HTR-8/SVneo (cell line): ENCODE results near the gene MAP3K20.
"Not testable (repeated sequence)": the region's sequence is repeated elsewhere in the genome, so short reads cannot be mapped to it uniquely, and the experiment has no call there.

Experiments
- DNase-seq: peaks from one replicate; pipeline ENCODE4 v3.0.0; 2011; ENCODE audit warnings: low spot score, mixed read lengths; ENCODE audit not compliant: insufficient read length
- FAIRE-seq: peaks from 2 replicates; lab custom pipeline; 2011; peaks lifted over from hg19 to GRCh38; lab: Jason Lieb, UNC

Gene MAP3K20

DNA sequence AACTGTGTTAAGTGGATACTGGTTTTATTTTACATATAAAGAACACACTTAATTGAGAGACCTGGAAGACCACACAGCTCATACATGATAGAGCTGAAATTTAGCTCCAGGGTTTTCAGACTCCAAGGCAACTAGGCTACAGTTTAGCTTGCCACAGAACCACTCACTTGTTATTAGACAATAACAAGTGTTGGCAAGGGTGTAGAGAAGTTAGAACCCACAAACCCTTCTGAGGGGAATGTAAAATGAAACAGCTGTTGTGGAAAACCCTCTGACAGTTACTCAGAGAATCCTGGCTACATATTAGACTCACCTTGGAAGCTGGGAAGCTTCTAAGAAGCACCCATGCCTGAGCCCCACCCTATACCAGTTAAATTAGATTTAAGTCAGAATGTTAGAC is 75.3 kb downstream of the MAP3K20 start:
- FAIRE-seq (no peak), DNase-seq (no peak)

DNA sequence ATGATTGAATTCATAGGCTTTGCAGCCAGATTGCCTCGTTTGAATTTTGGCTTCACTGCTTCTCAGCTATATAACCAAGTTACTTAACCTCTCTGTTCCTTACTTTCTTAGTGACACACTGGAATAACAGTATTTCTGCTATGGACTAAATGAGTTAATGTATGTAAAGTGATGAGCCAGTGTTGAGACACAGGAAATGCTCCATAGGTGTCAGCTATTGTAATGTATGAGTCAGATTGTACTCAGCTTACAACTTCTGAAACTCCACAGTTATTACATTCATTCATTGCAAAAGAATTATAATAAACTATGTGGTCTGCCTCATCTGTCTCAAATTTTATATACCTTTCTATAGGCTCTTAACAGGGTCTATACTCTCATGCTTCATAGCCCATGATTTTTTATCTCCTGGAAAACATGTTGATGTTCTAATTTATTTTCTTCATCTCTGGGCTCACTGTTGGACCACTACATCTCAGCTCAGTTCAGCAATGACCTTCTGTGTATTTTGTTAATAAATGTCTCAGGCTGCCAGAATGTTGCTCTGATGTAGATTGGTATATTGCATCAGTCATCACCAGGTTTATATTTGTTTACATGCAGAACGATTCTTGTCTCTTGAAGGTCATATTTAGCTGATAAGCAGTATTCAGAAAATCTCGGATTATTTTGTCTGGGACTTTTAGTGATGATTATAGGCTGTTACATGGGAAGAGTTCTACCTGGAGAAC is 76.2 kb downstream of the MAP3K20 start:
- FAIRE-seq (peak; percentile 63), DNase-seq (peak; percentile 34)

DNA sequence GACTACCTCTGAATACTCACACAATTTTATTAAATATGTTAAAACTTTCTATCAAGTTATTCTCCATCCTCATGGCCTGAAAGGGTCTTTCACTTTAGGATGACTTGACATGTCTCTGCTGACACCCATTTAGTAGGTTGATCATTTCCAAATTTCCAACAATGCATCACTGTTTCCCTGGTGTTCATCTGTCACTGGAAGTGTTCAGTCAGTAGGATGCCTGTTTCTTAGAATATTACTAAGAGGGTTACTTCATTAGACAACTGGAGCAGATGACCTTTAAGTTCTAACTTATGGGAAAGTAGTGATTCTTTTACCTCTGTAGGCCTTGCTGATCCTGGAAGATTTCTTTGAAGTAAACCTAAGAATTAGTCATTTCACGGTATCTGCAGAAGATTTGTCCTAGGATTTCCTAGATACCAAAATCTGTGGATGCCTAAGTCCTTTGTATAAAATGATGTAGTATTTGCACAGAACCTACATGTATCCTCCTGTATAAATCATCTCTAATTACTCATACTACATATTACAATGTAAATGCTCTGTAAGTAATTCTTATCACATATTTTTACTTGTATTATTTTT is 77.7 kb downstream of the MAP3K20 start:
- no peak for DNase-seq
- FAIRE-seq = no peak

DNA sequence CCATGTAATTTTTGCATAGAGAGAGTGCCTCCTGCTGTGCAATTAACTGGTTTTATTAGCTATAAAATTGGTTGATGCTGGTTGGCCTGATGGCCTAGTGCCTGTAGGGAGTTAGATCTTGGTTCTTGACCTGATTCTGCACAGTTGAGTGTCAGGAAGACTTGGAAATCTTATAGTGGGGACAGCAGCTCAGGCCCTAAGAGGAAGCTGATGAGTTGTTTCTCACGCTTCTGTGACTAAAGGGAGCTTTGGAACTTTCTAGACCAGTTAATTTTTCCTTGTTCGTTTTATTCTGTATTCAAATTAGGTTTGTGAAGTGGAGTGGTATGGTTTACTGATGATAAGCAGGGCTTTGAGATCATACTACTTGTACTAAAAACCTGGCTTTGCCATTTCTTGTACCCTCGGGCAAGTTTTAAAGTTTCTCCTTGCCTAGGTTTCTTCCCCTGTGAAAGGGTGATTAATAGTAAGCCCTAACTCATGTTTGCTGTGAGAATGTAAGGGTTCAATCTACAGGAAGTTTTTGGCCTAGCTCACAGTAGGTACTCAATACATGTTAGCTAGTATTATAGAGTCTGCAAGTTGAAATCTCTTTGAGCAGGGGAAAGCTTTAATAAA is 82.1 kb downstream of the MAP3K20 start:
- DNase-seq (no peak), FAIRE-seq (no peak)

DNA sequence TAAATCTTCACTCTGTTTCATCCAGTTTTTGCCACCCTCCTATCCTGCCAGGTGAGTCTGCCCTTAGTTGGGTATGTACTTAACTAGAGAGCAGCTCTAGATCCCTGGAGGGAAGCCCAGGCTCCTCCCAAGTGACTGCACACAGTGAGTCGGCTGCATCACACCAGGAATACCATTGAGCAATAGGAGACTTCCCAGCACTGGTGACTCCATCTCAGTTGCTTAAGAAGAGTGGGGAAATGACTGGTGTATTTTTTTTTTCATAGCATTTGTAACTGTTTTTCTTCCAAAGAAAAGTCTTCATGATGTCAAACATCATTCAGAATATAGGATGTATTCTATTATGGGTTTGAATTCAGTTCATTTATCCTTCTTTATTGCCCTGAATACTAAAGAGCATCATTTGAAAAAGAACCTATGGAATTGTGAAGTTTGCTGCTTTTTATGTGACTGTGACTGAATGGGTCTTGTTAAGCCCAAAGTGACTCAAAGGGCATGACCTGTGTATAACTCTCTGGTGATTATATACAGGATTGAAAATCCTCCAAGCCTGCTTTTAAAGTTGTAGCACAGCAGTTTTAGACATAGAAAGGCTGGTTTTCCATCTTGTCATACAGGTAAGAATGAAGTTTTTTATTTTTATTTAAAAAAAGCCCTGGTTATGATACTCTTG is 84.3 kb downstream of the MAP3K20 start:
- DNase-seq (peak; percentile 77), FAIRE-seq (no peak)

DNA sequence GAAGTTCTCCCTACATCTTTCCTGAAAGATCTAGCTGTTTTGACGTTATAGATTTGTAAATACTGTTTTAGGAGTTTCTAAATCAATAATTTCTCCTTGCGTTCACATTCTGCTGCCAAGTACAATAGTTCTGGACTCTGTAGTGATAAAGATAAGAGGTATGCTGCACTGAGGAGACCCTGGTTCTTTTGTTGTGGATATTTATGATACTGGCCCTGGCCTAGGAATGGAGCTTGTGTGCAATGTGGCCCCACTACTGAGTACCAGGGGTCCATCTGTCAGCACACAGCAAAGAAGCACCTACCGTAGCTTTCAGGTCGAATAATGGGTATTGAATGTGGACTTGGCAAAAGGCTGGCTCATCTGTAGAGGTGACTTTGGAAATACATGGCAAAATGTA is 85.0 kb downstream of the MAP3K20 start:
- FAIRE-seq = no peak

DNA sequence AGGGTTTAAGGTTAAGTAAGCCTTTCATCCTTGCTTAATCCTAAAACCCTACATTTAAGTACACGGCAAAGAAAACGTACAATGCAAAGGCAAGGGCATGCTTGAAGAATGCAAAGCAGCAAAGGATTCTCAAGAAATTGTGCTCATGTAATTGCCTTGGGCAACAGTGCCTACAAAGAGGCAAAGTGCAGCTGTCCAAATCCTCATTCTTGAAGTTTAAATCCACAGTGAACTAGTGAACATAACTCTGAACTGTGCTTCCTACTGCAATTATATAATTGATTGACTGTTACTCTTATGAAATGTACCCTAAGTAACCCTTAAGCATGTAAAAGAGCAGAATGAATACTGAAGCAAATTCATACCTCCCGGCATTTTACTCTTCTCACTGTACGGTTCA is 85.4 kb downstream of the MAP3K20 start:
- FAIRE-seq (no peak), DNase-seq (no peak)

More for the DNA sequence above, 85.0 kb downstream of the MAP3K20 start:
- no peak for DNase-seq

DNA sequence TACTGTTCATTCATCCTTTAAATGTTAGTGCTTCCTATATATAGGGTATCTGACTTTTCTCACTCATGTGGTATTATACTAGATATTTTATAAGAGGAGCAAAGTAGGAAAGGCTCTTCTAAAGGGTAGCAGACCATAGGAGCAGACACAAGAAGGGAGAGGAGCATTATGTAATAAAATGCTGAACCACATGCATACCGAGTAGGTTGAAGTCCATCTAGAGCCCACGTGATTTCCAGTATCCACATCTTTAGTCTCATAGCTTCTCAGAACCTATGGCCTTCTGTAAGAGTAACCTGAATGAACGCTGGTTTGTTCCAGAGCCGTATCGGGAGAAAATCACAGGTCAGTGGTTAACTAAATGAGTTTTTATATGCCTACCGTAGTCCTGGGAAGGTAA is 85.9 kb downstream of the MAP3K20 start:
- no peak for DNase-seq
- FAIRE-seq = no peak

DNA sequence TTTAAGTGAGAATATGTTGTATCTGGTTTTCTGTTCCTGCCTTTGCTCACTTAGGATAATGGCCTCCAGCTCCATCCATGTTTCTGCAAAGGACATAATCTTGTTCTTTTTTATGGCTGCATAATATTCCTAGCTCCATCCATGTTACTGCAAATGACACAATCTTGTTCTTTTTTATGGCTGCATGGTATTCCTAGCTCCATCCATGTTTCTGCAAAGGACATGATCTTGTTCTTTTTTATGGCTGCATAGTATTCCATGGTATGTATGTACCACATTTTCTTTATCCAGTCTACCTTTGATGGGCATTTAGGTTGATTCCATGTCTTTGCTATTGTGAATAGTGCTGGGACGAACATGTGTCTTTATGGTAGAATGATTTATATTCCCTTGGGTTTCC is 87.7 kb downstream of the MAP3K20 start:
- DNase-seq, FAIRE-seq: not testable (repeated sequence)

DNA sequence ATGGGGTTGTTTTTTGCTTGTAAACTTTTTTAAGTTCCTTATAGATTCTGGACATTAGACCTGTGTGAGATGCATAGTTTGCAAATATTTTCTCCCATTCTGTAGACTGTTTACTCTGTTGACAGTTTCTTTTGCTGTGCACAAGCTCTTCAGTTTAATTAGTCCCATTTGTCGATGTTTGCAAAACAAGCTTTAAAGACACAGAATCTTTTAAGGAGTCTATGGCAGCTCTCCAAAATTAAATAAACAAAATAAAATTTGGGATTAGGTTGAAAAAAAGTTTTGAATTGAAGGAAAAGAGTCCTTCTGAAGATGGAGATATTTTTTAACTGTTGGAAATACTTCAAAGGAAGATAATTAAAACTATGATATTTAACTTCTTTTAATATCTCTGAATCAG is 88.8 kb downstream of the MAP3K20 start:
- FAIRE-seq (no peak), DNase-seq (no peak)

DNA sequence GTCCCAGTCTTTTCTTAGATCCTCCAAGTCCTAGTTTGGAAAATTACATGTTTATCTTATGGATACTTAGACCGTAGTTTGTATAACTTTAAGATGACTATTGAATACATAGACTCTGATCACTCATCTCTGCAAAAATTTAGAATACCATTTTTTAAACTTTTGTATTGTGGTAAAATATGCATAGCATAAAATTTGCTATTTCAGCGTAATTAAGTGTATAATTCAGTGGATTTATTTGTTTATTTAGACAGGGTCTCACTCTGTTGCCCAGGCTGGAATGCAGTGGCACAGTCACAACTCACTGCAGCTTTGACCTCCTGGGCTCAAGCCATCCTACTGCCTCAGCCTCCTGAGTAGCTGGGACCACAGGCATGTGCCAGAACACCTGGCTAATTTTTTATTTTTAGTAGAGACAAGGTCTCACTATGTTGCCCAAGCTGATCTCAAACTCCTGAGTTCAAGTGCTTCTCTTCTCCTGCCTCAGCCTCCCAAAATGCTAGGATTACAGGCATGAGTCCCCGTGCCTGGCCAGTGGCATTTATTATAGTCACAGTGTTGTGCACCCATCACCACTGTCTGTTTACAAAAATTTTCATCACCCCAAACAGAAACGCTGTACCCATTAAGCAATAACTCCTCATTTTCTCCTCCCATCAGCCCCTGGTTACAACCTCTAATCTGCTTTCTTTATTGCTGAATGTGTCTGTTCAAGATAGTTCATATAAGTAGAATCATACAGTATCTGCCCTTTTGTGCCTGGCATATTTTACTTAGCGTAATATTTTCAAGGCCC is 90.0 kb downstream of the MAP3K20 start:
- FAIRE-seq (no peak), DNase-seq (no peak)

DNA sequence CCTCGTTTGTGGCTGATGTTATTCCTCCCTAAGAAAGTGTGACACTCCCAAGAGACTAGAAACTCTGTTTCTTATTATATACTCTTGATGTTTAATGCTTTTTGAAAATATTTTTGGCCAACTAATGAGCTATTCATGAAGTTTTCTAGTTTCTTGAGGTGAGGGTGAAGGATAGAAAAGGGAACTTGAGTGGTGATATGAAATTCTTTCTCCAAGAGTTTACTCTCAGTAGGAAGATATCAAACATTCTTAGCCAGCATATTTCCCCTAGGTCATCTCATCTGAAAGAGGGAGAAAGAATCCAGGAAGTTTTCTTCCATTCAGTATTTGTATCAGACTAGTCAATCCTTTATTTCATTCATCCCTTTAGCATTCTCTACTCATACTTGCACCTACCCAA is 95.7 kb downstream of the MAP3K20 start:
- DNase-seq (no peak), FAIRE-seq (no peak)

DNA sequence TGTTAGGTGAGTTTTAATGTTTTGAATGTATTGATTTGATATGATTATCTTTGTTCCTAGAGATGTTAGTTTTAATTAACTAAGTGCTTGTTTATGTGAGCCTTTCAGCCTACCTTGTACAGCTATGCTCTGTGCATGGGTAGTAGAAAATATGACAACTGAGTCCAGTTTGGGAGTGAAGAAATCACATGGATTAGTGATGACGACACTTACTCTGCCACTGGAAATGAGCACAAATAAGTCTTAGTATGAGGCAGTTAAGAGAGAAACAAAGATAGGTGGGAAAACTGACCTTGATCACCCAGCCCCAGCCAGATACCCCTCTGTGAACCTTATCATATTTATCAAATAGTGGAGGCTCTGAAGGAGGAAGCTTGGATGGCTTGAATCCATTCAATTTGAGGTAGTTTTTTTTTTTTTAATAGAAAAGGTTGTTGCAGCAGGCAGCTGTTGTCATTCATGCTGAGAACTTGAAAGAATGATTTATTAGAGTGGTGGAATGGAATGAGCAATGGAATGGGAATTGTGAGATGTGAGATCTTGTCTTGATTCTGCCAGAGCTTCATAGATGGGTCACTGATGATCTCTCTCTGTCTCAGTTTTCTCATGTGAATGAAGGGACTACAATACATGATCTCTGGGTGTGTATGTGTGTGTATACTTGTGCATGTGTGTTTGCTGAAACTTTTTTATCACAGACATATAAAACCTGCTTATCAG is 96.4 kb downstream of the MAP3K20 start:
- peak; percentile 9 for FAIRE-seq

DNA sequence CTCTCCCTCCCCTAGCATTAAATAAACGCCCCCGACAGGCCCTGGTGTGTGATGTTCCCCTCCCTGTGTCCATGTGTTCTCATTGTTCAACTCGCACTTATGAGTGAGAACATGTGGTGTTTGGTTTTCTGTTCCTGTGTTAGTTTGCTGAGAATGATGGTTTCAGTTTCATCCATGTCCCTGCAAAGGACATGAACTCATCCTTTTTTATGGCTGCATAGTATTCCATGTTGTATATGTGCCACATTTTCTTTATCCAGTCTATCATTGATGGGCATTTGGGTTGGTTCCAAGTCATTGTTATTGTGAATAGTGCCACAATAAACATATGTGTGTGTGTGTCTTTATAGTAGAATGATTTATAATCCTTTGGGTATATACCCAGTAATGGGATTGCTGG is 98.7 kb downstream of the MAP3K20 start:
- FAIRE-seq, DNase-seq: not testable (repeated sequence)

More for the DNA sequence above, 96.4 kb downstream of the MAP3K20 start:
- DNase-seq = peak; percentile 46

DNA sequence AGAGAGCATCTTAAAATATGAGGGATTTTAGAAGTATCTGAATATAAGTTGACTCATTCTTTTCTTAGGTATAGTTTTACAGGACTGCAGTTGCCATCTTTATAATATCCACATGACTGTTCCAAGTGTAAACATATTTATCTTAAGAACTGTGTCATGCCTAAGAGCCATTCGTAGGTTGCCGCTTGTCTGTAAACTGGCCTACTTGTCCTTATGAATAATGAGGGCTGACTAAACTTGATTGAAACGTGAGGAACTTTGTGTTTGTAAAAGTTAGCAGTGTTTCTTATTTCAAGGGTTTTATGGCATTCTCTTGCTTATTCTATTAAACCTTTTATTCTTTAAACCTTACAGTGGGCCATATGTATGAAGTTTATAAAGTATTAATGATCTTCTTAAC is 99.6 kb downstream of the MAP3K20 start:
- no peak for DNase-seq
- FAIRE-seq = no peak

DNA sequence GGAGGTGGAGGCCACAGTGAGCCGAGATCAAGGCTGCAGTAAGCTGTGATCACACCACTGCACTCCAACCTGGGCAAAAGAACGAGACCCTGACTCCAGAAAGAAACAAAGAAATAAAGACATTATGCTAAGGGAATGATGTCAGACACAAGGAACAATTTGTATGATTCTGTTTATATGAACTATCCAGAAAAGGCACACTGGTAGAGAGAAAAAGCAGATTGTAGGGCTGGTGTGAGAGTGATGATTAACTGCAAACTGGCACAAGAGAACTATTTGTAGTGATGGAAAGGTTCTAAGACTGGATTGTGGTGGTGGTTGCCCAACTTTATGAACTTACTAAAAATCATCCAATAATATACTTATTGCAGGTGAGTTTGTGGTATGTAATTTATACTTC is 106.3 kb downstream of the MAP3K20 start:
- FAIRE-seq = no peak

DNA sequence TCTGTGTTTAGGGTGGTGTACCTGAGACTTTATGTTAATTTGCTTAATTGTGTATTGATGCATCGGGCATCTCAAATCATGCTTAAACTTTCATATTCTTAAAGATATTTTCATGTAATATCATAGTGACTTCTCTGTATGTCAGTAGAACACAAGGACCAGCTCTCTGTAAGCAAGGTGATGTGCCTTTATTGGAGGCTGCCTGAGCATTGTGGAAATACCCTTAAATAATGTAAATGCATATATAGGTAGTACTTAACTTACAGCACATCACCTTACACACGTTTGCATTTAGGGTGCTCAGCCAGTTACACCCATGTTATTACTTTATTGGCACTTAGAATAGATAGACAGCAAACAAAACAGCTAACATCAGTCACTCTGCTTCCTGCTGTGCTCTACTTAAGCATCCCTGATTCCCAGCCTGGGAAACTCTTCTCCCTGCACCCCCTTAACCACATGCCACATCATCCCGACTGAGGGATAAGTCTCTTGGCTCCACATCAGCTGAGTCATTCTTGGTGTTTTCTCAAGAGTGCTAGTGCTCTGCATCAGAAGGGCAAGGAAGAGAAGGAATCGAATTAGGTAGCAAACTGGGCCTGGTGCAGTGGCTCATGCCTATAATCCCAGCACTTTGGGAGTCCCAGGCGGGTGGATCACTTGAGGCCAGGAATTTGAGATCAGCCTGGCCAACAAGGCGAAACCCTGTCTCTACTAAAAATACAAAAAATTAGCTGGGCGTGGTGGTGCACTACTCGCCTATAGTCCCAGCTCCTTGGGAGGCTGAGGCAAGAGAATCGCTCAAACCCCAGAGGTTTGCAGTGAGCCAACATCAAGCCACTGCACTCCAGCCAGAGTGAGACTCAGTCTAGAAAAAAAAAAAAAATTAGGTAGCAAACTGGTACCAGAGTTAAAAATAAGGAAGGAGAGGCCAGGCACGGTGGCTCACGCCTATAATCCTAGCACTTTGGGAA is 108.7 kb downstream of the MAP3K20 start:
- DNase-seq (peak; percentile 83), FAIRE-seq (peak; percentile 95)

More for the DNA sequence above, 106.3 kb downstream of the MAP3K20 start:
- no peak for DNase-seq

DNA sequence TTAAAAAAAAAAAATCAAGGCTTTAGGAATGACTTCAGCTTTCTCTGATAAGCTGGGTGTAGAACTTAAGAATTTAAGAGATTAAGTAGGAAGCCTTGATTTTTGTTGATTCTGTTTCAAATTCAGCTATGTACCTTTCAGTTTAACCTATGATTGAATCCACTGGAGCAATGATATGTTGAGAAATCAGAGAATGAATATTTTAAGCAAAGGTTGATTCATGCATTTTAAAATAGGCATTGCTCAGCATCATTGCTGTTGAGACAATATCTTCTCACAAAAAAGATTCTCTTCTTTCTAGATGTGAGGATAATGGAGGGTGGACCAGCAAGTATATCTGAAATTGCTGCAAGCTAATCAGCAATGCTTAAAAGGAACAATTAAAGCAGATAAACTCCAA is 109.8 kb downstream of the MAP3K20 start:
- DNase-seq = no peak
- no peak for FAIRE-seq
